Colon (tissue), 2 donors: Measurements from ENCODE around the gene ARL3.
A peak's percentile ranks its signal among the peaks of the same experiment; 100 is the strongest.
"Not testable (repeated sequence)": the region's sequence is repeated elsewhere in the genome, so short reads cannot be mapped to it uniquely, and the experiment has no call there.

Experiments used
- FAIRE-seq: peaks from 2 replicates; lab custom pipeline; 2012; peaks lifted over from hg19 to GRCh38; lab: Jason Lieb, UNC
- donor health status: control.
- donor health status: control.

Gene ARL3

GRCh38 chr10:102713814-102714620 is at the start of gene ARL3:
TSS of gene ARL3 (minus strand) at chr10:102714397. CDS start at chr10:102714275, 122 bp downstream.
- FAIRE-seq = no peak

- FAIRE-seq = no peak
Observed at GRCh38 chr10:102763037-102763607, 48.9 kb upstream of the ARL3 start.

- no peak for FAIRE-seq
Observed at GRCh38 chr10:102762401-102763015, 48.3 kb upstream of the ARL3 start.

GRCh38 chr10:102761981-102762380 is 47.8 kb upstream of the ARL3 start:
- FAIRE-seq = no peak

- no peak for FAIRE-seq
Observed at GRCh38 chr10:102759497-102760210, 45.5 kb upstream of the ARL3 start.

- FAIRE-seq = not testable (repeated sequence)
Observed at GRCh38 chr10:102758933-102759262, 44.7 kb upstream of the ARL3 start.

DNA sequence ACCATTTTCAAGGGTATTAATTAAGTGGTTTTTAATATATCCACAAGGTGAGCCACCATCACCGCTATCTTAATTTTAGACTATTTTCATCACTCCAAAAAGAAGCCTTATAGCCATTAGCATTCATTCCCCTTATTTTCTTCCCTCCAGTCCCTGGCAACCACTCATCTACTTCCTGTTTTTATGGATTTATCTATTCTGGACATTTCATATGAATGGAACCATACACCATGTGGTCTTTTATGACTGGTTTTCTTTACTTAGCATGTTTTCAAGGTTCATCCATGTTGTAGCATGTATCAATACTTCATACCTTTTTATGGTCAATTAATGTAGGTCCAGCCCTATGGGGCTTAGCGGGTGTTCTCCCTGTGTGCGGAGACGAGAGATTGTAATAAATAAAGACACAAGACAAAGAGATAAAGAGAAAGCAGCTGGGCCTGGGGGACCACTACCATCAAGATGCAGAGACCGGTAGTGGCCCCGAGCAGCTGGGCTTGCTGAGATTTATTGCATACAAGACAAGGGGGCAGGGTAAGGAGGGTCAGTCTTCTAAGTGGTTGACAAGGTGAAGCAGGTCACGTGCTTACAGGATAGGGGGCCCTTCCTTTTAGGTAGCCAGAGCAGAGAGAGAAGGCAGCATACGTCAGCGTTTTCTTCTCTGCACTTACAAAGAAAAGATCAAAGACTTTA is 44.2 kb upstream of the ARL3 start:
- no peak for FAIRE-seq

DNA sequence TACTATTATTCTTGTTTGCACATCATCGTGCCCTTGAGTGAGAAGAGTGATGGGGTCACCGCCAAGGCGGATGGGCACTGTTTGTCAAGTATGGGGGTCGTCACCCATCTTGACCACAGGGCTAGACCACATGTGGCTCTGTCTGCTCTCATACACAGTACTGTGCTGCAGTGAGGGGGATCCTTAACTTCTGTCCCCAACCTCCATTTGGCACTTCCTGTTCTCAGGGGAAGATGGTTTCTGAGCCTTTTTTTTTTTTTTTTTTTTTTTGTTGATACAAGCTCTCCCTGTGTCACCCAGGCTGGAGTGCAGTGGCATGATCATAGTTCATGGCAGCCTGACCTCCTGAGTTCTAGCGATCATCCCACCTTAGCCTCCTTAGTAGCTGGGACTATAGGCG is 43.1 kb upstream of the ARL3 start:
- no peak for FAIRE-seq

DNA sequence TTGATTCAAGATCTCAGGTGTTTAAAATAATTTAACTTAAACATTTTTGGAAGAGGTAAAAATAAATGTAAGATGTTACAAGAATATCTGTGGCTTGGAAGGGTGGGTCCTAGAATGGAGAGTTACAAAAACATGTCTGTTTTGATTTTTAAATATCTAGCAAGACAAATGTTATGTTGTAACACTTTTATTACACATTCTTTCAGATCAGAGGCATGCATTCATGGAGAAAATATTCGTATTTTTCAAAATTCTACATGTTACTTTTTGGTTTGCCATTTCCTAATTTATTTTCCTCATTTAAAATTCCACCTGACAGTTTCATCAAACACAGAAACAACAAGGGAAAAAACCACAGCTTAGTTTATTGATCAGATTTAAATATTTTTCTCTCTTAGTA is 39.5 kb upstream of the ARL3 start:
- no peak for FAIRE-seq

DNA sequence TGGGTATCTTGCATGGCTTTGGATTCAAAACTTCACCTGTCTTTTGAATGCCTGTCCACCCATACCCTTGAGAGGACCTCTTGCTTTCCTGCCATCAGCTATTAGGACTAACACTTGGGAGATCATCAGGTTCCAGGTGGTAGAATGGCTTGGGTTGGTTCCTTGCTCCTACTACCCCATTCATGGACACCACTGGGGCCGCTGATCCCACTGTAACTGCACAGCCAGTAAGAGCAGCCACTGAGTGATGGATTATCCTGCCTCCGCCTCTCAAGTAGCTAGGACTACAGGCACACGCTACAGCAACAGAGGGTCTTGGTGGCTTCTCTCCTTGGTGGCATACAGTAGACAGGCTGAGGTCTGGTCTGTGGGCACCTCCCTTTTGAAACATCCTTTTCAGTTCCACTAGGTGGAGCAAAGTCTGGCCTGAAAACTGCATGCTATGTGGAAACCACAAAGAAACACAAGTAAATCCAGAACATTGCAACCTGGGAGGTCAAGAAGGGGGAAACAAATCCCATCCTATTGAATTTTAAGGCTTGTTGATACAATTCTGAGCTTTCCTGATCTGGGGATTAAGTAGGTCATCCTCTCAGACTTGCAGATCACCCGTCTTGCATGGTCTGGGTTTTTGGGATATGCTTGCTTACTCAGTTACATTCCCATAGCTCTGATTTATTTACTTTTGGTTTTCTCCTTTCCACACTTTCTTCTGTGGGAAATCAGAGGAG is 38.9 kb upstream of the ARL3 start:
- FAIRE-seq = no peak

DNA sequence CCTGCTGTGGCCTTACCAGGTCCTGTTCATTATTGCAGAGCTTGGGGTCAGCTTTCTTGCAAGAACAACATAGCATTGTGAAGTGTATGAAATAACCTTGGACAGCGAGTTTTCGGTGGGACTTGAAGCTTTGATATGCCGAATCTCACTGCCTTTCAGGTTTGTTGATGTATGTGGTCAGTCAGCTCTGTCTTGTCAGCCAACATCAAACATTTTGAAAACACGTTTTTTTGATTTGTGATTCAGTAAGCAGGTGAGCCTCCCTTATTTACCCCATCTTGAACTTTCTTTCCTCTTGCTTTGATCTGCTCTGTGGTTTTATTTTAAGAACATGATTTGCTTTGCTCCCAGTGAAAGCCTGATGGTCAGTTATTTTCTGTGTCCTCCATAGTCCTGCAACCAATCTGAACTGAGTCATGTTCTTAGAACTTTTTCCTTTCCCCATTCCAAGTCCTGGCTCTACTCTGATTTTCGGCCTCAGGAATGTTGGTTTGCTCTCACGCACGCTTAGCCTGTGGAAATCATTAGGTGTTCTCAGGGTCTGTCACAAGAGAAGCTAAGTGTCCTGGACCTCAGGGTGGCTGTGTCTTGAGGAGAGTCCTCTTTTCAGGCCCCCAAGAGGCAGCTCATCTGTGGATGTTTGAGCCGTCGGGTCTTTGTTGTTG is 38.2 kb upstream of the ARL3 start:
- no peak for FAIRE-seq

GRCh38 chr10:102745157-102745556 is 31.0 kb upstream of the ARL3 start:
- no peak for FAIRE-seq

GRCh38 chr10:102744374-102745051 is 30.3 kb upstream of the ARL3 start:
- FAIRE-seq = no peak

- peak; percentile 97 for FAIRE-seq
Observed at GRCh38 chr10:102743588-102744373, 29.6 kb upstream of the ARL3 start, which contains the start of gene WBP1L. TSS of gene WBP1L (plus strand) at chr10:102743948. CDS start at chr10:102744054, 106 bp downstream.

GRCh38 chr10:102743078-102743587 is 28.9 kb upstream of the ARL3 start:
- no peak for FAIRE-seq

GRCh38 chr10:102742313-102742712 is 28.1 kb upstream of the ARL3 start:
- not testable (repeated sequence) for FAIRE-seq

DNA sequence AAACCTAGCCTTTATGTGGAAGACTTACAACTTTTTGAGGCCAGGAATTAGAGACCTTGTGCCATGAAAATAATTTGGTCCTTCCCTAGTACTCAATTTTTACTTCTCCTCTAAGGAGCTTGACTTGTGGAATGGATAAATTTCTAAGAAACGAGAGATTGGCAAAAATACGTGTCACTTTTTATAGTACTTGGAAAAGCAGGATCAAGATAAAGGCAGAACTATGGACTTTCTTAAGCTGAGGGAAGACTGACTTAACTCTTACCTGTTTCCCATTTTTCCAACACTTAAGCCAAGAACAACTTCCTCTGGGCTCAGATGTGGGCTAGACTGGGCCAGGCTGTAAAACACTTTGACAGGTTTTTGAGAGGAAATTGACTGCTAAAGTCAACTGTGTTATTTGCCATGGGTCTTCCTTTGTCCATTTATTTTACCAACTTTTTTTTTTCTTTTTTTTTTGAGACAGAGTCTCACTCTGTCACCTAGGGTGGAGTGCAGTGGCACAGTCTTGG is 27.6 kb upstream of the ARL3 start:
- FAIRE-seq = no peak

- FAIRE-seq = no peak
Observed at GRCh38 chr10:102740229-102740628, 26.0 kb upstream of the ARL3 start.

- no peak for FAIRE-seq
Observed at GRCh38 chr10:102738692-102739121, 24.5 kb upstream of the ARL3 start.
